CD14-positive monocyte (primary cell): ENCODE data around the gene SMARCD2. TPM values are rescaled to one million over a fixed set of nuclear protein-coding genes. Genes with fewer than 3 reads are reported as not detected.
A peak's percentile ranks its signal among the peaks of the same experiment; 100 is the strongest.
"Not testable (repeated sequence)": the region's sequence is repeated elsewhere in the genome, so short reads cannot be mapped to it uniquely, and the experiment has no call there.

Experiments used
- DNase-seq, 3 donors: peaks; one replicate each; pipeline ENCODE4 v3.0.0-alpha.2; 2011 to 2022
- H2AFZ ChIP-seq: 2 replicates; pipeline ENCODE4 v1.6.0; 2012; ENCODE audit warnings: mild to moderate bottlenecking, low read depth, low read length, inconsistent platforms; ENCODE audit not compliant: insufficient read depth, poor library complexity, severe bottlenecking
- H3K27ac ChIP-seq, 2 donors: 1 replicate in 1 of 2; 2 replicates in 1 of 2; pipeline ENCODE4 v1.5.1; 2012 to 2013; ENCODE audit warnings: low read length in 2 of 2, control low read depth in 1 of 2, inconsistent platforms in 1 of 2, low read depth in 1 of 2, mild to moderate bottlenecking in 1 of 2
- H3K27me3 ChIP-seq, 2 donors: one replicate each; pipeline versions ENCODE4 v1.6.0 to v1.6.1; 2011 to 2013; ENCODE audit warnings: low read length in 2 of 2; ENCODE audit not compliant: control insufficient read depth in 2 of 2, insufficient read depth in 2 of 2
- H3K36me3 ChIP-seq, 2 donors: replicated peaks in 1 of 2; 1 replicate in 1 of 2; 2 replicates in 1 of 2; pipeline versions ENCODE4 v1.5.1 to v1.6.1; 2012 to 2013; ENCODE audit warnings: low read length in 2 of 2, control low read depth in 1 of 2, inconsistent platforms in 1 of 2, mild to moderate bottlenecking in 1 of 2; ENCODE audit not compliant: insufficient read depth in 2 of 2, control insufficient read depth in 1 of 2
- H3K4me1 ChIP-seq, 2 donors: 1 replicate in 1 of 2; 2 replicates in 1 of 2; pipeline versions ENCODE4 v1.5.1 to v1.6.1; 2012 to 2013; ENCODE audit warnings: low read length in 2 of 2, control low read depth in 1 of 2, inconsistent platforms in 1 of 2, mild to moderate bottlenecking in 1 of 2, moderate library complexity in 1 of 2; ENCODE audit not compliant: insufficient read depth in 2 of 2, control insufficient read depth in 1 of 2
- H3K4me2 ChIP-seq: replicated peaks from 2 replicates; pipeline ENCODE3; 2012; ENCODE audit warnings: low read length, moderate library complexity, mild to moderate bottlenecking; ENCODE audit not compliant: poor library complexity, severe bottlenecking; ENCODE audit errors: extremely low read depth
- H3K4me3 ChIP-seq, 3 experiments: fragments of 200-600 bp in 1 of 3; sonication (generic) in 1 of 3; replicated peaks in 1 of 3; 1 replicate in 2 of 3; 2 replicates in 1 of 3; pipeline ENCODE4 v1.5.1; 2011 to 2013; ENCODE audit warnings: low read length in 3 of 3, mild to moderate bottlenecking in 3 of 3, control low read depth in 2 of 3, low read depth in 2 of 3, inconsistent platforms in 1 of 3, moderate library complexity in 1 of 3
- H3K79me2 ChIP-seq: 2 replicates; pipeline ENCODE4 v1.6.0; 2012; ENCODE audit warnings: mild to moderate bottlenecking, control low read depth, inconsistent platforms, low read length, moderate library complexity; ENCODE audit not compliant: insufficient read depth
- H3K9ac ChIP-seq: 2 replicates; pipeline ENCODE4 v1.6.0; 2017; ENCODE audit warnings: low read length, mild to moderate bottlenecking; ENCODE audit not compliant: insufficient read depth, poor library complexity, severe bottlenecking
- H3K9me3 ChIP-seq, 2 donors: replicated peaks in 1 of 2; 1 replicate in 1 of 2; 2 replicates in 1 of 2; pipeline versions ENCODE4 v1.5.1 to v1.6.1; 2012 to 2013; ENCODE audit warnings: low read length in 2 of 2, control low read depth in 1 of 2; ENCODE audit not compliant: control insufficient read depth in 1 of 2, insufficient read depth in 1 of 2
- H4K20me1 ChIP-seq: 2 replicates; pipeline ENCODE4 v1.6.0; 2012; ENCODE audit warnings: mild to moderate bottlenecking, low read length, control low read depth, moderate library complexity; ENCODE audit not compliant: insufficient read depth
- H3K27ac Mint-ChIP-seq, 7 donors: one replicate each; pipeline ENCODE4 v1.8.0; 2020; ENCODE audit warnings: mild to moderate bottlenecking in 7 of 7, mixed read lengths in 7 of 7, moderate library complexity in 6 of 7, inconsistent platforms in 2 of 7
- H3K27me3 Mint-ChIP-seq, 3 donors: one replicate each; pipeline ENCODE4 v1.8.0; 2021 to 2022; ENCODE audit warnings: low read depth in 3 of 3, mild to moderate bottlenecking in 3 of 3, mixed read lengths in 3 of 3, moderate library complexity in 3 of 3, inconsistent platforms in 1 of 3
- H3K36me3 Mint-ChIP-seq, 2 donors: one replicate each; pipeline ENCODE4 v1.8.0; 2020; ENCODE audit warnings: mixed read lengths in 2 of 2, inconsistent platforms in 1 of 2, mild to moderate bottlenecking in 1 of 2
- H3K4me1 Mint-ChIP-seq: one replicate; pipeline ENCODE4 v1.8.0; 2020; ENCODE audit warnings: mild to moderate bottlenecking, mixed read lengths
- H3K4me3 Mint-ChIP-seq, 2 donors: one replicate each; pipeline ENCODE4 v1.8.0; 2020; ENCODE audit warnings: mild to moderate bottlenecking in 2 of 2, mixed read lengths in 2 of 2, moderate library complexity in 1 of 2
- H3K9me3 Mint-ChIP-seq, 7 donors: one replicate each; pipeline ENCODE4 v1.8.0; 2020 to 2022; ENCODE audit warnings: mixed read lengths in 7 of 7, mild to moderate bottlenecking in 6 of 7, moderate library complexity in 6 of 7, inconsistent platforms in 2 of 7
- WGBS: methylation state at CpG from one replicate; pipeline ENCODE4 v1.1.5; 2013; ENCODE audit warnings: missing lambda C conversion rate; ENCODE audit not compliant: insufficient coverage; 5-methylcytosine and 5-hydroxymethylcytosine counted together
- intact Hi-C, 2 donors: fragments of 100-400 bp; cut with micrococcal nuclease; formaldehyde crosslinking; loops; one replicate each; pipeline versions ENCODE4 v1.15.0 to v1.15.1; 2023
- polyA plus RNA-seq, 3 donors: library from polyadenylated mRNA; depleted of rRNA in 1 of 3; unstranded in 2 of 3; stranded (reverse) in 1 of 3; fragments of 300-500 nt in 2 of 3; fragments of >200 nt in 1 of 3; fragmentation: Illumina TruSeq in 2 of 3; gene quantifications; 1 replicate in 2 of 3; 2 replicates in 1 of 3; pipeline ENCODE4 v1.2.3, GENCODE V29; 2012 to 2021
- TF ChIP-seq, protein P1 (sequence below): fragments of 200-600 bp; IDR thresholded peaks from one replicate; pipeline ENCODE4 v1.8.0; 2022; ENCODE audit warnings: antibody characterized with exemption, mild to moderate bottlenecking

The SMARCD2 gene
- polyA plus RNA-seq, 3 donors = 60.2 to 77.9 (median 64.0) TPM

DNA sequence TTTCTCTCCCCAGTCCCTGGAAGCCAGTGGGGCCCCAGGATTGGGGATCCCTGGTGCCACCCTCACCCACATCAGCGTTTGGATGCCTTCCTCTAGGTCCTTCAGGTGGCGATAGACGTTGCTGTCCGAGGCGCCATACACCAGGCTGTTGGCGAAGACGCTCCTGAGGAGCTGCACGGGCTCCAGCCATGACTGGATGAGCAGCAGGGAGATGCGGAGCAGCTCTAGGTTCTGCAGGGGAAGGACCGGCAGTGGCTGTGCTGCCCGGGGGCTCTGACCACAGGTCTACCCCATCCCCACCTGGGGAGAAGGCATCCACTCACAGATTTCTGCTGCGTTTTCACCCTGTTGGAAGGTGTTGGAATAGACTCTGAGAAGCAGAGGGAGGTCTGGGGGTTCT, 38.2 kb upstream of the SMARCD2 start:
- no peaks in the 10 kb centered on the region for H3K79me2 ChIP-seq
- no peaks in the 10 kb centered on the region for H3K36me3 ChIP-seq
- Mint-ChIP-seq H3K4me1 (no peaks in the 10 kb centered on the region), H3K27ac (no peak overlapping the region), H3K4me3 (no peak overlapping the region), H3K27me3 (peaks cover 5 to 17% (median 14%) of the 10 kb centered on the region in 3 donors), H3K9me3 (no peaks in the 10 kb centered on the region), H3K36me3 (no peaks in the 10 kb centered on the region)
- no peaks in the 10 kb centered on the region for H3K27me3 ChIP-seq
- H3K9me3 ChIP-seq = no peaks in the 10 kb centered on the region
- H2AFZ ChIP-seq = no peak overlapping the region
- no peak overlapping the region for H3K4me3 ChIP-seq
- no peak for DNase-seq
- WGBS = 90% methylated on average over 8 of the region's 12 CpGs
- H3K4me1 ChIP-seq = no peaks in the 10 kb centered on the region
- TF ChIP-seq, protein P1, sequence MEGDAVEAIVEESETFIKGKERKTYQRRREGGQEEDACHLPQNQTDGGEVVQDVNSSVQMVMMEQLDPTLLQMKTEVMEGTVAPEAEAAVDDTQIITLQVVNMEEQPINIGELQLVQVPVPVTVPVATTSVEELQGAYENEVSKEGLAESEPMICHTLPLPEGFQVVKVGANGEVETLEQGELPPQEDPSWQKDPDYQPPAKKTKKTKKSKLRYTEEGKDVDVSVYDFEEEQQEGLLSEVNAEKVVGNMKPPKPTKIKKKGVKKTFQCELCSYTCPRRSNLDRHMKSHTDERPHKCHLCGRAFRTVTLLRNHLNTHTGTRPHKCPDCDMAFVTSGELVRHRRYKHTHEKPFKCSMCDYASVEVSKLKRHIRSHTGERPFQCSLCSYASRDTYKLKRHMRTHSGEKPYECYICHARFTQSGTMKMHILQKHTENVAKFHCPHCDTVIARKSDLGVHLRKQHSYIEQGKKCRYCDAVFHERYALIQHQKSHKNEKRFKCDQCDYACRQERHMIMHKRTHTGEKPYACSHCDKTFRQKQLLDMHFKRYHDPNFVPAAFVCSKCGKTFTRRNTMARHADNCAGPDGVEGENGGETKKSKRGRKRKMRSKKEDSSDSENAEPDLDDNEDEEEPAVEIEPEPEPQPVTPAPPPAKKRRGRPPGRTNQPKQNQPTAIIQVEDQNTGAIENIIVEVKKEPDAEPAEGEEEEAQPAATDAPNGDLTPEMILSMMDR = no peak
- no peak overlapping the region for H3K4me2 ChIP-seq
- H4K20me1 ChIP-seq = no peaks in the 10 kb centered on the region
- intact Hi-C loops = no loop called here
- no peak overlapping the region for H3K9ac ChIP-seq
- no peak overlapping the region for H3K27ac ChIP-seq

DNA sequence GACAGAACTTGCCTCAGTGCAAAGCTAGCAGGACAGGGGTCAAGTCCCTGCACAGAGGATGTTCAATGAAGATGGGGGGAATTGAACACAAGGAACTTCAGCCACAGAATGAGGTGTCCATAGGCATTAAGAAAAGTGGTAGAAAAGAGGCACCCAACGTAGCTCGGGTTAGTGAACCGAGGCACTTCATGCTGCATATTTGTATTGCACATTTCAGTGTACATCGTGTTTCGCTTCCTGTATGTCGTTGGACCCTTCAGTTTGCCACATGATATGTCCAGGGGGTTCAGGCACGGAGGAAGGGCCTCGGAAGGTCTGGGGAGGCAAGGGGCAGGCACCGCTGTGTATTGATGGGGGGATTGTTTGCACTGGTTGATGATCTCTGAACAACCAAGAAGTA, 35.9 kb upstream of the SMARCD2 start:
- 96% methylated on average over 7 of the region's 9 CpGs for WGBS
- H3K9ac ChIP-seq, H3K27me3 ChIP-seq, H3K27ac Mint-ChIP-seq, H3K27ac ChIP-seq, H3K4me1 ChIP-seq, H3K9me3 Mint-ChIP-seq, H3K4me3 ChIP-seq, H3K4me3 Mint-ChIP-seq, H3K4me1 Mint-ChIP-seq, H2AFZ ChIP-seq, H3K9me3 ChIP-seq, intact Hi-C loops, H3K79me2 ChIP-seq, H3K36me3 Mint-ChIP-seq, H3K36me3 ChIP-seq, DNase-seq, H3K4me2 ChIP-seq, H4K20me1 ChIP-seq: not testable (repeated sequence)
- H3K27me3 Mint-ChIP-seq = peaks cover 7 to 14% (median 7%) of the 10 kb centered on the region in 3 donors

DNA sequence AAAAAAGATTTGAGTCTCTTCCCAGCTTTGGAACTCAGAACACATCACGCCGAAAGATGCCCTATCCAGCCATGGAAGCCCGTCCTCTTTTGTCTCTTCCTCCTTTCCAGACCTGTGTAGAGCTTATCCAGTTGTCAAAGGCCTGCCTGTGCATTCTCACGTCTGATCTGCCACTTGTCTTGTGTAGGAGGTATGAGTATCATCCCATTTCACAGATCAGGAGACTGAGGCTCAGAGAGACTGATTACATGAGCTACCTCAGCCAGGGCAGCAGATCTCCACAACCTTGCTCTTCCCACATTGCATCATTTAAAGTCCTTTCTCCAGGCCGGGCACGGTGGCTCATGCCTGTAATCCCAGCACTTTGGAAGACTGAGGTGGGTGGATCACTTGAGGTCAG, 32.2 kb upstream of the SMARCD2 start:
- H4K20me1 ChIP-seq, H3K9me3 Mint-ChIP-seq, H3K4me1 ChIP-seq, intact Hi-C loops, H3K4me1 Mint-ChIP-seq, H3K36me3 ChIP-seq, H3K27ac ChIP-seq, H3K4me2 ChIP-seq, H3K4me3 ChIP-seq, H3K9me3 ChIP-seq, H2AFZ ChIP-seq, H3K36me3 Mint-ChIP-seq, H3K79me2 ChIP-seq, H3K27me3 ChIP-seq, DNase-seq, H3K27me3 Mint-ChIP-seq, H3K9ac ChIP-seq: not testable (repeated sequence)
- WGBS = no CpG with 5 or more reads among the region's 6 CpGs
- Mint-ChIP-seq H3K27ac (peak overlapping the region in 1 of 7 donors; percentile 54), H3K4me3 (peak overlapping the region in 1 of 2 donors; percentile 31)

DNA sequence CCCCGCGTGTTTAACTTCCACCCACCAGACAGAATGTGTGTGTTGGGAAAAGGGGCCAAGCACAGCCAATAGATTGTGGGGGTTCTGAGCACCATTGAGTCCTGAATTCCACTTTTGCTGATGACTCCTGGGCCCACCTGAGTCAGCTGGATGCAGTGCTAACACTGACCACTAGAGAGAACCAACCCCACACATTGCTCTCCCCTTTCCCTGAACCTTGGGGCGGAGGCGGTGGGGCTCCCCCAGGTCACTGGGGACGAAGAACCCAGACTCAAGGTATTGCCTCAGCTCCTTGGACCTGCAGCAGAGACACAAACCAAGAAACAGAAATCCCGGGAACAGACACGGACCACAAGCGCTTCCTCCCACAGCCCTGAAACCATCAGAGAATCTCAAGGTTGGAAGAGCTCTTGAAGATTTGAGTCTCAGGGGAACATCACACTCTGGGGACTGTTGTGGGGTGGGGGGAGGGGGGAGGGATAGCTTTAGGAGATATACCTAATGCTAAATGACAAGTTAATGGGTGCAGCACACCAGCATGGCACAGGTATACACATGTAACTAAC, 31.7 kb upstream of the SMARCD2 start:
- H3K36me3 ChIP-seq, H3K27ac ChIP-seq, H3K9ac ChIP-seq, H3K4me2 ChIP-seq, H3K4me3 ChIP-seq, H3K9me3 Mint-ChIP-seq, H3K79me2 ChIP-seq, H2AFZ ChIP-seq, H3K36me3 Mint-ChIP-seq, H3K27me3 ChIP-seq, H3K4me1 Mint-ChIP-seq, H3K4me1 ChIP-seq, H3K27ac Mint-ChIP-seq, H3K27me3 Mint-ChIP-seq, H3K4me3 Mint-ChIP-seq, DNase-seq, H3K9me3 ChIP-seq, intact Hi-C loops, H4K20me1 ChIP-seq: not testable (repeated sequence)
- no CpG with 5 or more reads among the region's 8 CpGs for WGBS
